Activated CD8-positive, alpha-beta memory T cell treated with anti-CD3 and anti-CD28 coated beads, Interleukin-2, amount 50 U/mL, for 24 hours (primary cell): Measurements from ENCODE around the gene PPM1L.
"Not testable (repeated sequence)": the region's sequence is repeated elsewhere in the genome, so short reads cannot be mapped to it uniquely, and the experiment has no call there.

Experiments used
- DNase-seq: peaks from one replicate; pipeline ENCODE4 v3.0.0-alpha.2; 2020; ENCODE audit errors: extremely low read depth

PPM1L gene

GRCh38 chr3:160986069-160986468, 230.0 kb downstream of the PPM1L start:
- DNase-seq = no peak

GRCh38 chr3:160987982-160988964, 232.2 kb downstream of the PPM1L start:
- no peak for DNase-seq

GRCh38 chr3:160990446-160990845, 234.4 kb downstream of the PPM1L start:
- no peak for DNase-seq

DNA sequence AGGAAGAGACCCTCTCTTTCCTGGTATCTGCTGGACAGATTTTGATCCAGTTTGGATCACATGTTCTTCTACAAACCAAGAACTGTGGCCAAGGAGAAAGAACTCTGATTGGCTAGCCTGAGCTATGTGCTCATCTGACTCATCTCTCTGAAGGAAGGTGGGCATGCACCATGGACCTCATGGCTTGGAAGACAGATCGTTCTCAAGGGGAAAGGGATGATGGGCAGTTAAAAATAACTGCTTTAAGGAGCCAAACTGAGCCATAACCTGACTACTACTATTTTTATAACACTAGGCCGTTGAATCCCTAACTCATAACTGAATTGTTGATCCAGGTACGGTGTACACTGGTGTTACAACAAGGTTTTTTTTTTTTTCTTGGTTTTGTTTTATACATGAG, 236.7 kb downstream of the PPM1L start:
- DNase-seq = no peak

DNA sequence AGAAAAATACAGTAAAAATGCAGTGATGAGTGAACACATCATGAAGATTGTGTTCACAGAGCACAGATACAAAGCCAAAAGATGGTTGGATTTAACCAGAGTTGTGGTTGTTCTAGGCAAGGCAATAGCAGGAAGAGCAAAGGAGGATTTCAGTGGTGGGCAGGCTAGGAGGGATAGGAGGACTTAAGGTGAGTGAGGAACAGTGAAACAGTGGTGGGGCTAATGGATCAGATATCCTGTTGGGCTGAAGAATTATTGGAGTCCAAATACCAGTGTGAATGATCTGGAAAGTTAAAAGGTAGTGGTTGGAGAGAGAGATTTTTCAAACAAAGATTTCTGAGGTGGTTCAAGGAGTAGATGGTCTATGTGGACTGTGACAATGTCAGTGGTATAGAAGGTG, 240.8 kb downstream of the PPM1L start:
- DNase-seq = no peak

GRCh38 chr3:160998581-160998980, 242.6 kb downstream of the PPM1L start:
- no peak for DNase-seq

- no peak for DNase-seq
Measured at GRCh38 chr3:160999274-160999673, 243.2 kb downstream of the PPM1L start.

GRCh38 chr3:161008086-161008485, 252.1 kb downstream of the PPM1L start:
- DNase-seq = no peak

GRCh38 chr3:161010151-161010550, 254.1 kb downstream of the PPM1L start:
- DNase-seq = not testable (repeated sequence)

- DNase-seq = no peak
Measured at GRCh38 chr3:161014843-161015749, 259.1 kb downstream of the PPM1L start.

GRCh38 chr3:161016417-161017313, 260.6 kb downstream of the PPM1L start:
- DNase-seq = no peak

DNA sequence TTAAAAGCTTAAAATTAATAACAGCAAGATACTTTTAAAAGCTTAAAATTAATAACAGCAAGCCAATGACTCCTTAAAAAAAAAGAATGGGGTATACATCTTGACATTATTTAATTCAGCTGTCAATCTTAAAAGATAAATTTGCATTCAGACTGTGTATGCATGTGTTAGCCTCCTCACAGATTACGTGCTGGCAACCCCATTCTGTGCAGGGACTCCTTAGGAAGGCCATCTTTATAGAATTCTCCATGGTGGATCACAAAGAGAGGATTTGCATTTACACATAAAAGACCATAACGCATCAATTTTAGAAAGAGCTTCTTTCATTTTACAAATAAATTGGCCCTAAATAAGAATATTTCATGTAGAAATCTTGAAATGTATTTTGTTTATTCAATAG, 261.9 kb downstream of the PPM1L start:
- DNase-seq = no peak

DNA sequence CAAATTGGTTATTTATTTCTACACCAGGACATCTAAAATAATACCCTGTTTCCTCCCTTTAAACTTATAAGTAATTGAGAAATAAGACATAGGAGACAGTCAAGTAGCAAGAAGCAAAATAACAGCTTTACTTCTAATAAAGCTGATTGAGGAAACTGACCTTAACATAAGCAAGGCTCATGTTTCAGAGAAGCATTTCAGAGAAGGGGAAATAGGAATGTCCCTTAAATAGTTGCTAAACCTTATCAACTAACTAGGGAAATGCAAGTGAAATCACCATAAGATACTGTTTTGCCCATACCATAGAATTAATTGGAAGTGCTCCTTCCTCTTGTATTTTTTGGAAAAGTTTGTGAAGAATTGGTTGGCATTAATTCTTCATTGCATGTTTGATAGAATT, 264.2 kb downstream of the PPM1L start:
- no peak for DNase-seq

GRCh38 chr3:161025911-161026310, 269.9 kb downstream of the PPM1L start:
- no peak for DNase-seq

GRCh38 chr3:161026612-161027510, 270.8 kb downstream of the PPM1L start:
- no peak for DNase-seq

GRCh38 chr3:161028555-161029153, 272.6 kb downstream of the PPM1L start:
- DNase-seq = no peak

DNA sequence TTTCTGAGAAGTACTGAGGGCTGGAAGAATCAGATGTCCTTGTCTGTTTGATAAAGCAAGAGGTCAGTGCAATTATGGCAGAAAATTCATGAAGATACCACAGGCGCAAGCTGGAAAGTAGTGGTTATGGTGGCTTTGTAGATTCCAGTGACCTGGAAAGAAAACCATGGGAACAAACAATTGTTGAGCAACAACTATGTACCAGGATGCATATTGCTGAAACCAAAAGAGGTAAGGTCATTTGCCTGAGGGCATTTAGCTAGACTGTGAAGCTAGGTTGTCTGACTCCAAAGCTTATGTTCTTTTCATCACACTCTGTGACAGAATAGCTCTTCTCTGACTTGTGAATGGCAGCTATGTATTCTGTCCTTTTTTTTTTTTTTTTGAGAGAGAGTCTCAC, 275.1 kb downstream of the PPM1L start:
- no peak for DNase-seq

DNA sequence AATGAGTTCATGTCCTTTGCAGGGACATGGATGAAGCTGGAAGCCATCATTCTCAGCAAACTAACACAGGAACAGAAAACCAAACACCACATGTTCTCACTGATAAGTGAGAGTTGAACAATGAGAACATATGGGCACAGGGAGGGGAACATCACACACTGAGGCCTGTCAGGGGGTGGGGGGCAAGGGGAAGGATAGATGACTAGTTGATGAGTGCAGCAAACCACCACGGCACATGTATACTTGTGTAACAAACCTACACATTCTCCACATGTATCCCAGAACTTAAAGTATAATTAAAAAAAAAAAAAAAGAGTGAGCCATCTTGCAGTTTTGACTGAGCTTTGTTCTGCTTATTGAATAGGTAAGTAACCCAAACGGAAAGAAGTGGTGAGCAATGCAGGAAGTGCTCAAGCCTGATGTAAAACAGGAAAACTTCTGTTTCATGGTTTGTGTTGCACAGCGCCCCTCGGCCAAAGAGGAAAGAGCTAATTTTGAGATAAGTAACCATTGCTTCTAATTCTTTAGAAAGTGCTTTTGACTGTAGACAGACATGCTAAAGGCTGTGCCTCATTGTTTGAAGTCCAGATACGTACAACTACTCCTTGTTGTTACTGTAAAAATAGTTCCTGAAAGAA, 279.0 kb downstream of the PPM1L start:
- not testable (repeated sequence) for DNase-seq

GRCh38 chr3:161035711-161036110, 279.7 kb downstream of the PPM1L start:
- no peak for DNase-seq

GRCh38 chr3:161038725-161039124, 282.7 kb downstream of the PPM1L start:
- DNase-seq = no peak
